ENCODE data around the gene OAS3. TPM values are rescaled to one million over a fixed set of nuclear protein-coding genes. Genes with fewer than 3 reads are reported as not detected.

The OAS3 gene
- polyA plus RNA-seq, 1 donor, result 11.5 TPM

GRCh38 chr12:113010701-113011100 is 72.4 kb downstream of the OAS3 start:
- no peak for DNase-seq

GRCh38 chr12:113014565-113014964 is 76.3 kb downstream of the OAS3 start:
- DNase-seq, result no peak

DNA sequence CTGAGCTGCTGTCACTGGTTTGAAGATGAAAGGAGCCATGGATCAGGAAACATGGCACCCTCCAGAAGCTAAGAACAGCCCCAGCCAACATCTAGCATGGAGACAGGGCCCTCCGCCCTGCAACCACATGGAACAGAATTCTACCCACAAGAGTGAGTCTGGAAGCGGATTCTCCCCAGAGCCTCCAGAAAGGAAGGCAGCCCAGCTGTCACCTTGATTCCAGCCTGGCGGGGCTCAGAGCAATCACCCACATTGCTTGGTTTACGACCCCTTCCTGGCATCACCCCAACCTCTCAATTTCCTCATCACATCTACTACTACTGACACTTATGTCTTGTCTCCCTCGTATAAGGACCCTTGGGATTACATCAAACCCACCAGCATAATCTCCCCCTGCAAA is 78.5 kb downstream of the OAS3 start:
- no peak for DNase-seq

DNA sequence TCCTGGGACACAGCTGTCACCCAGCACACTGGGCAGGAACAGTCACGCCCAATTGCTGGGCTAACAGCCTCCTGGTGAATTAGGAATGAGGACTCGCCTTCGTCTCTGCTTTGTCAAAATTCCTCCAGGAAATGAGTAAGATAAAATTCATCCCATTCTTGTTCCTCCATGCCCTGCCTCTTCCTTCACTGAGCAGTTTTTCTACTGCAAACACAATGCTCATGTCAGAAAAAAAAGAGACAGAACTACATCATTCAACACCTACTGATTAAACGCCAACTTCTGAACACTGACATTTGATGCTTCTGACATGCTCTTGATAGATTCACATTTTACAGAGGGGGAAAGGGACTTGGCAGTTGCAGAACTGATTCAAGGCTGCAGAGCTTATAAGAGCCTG is 80.8 kb downstream of the OAS3 start:
- DNase-seq, result no peak

DNA sequence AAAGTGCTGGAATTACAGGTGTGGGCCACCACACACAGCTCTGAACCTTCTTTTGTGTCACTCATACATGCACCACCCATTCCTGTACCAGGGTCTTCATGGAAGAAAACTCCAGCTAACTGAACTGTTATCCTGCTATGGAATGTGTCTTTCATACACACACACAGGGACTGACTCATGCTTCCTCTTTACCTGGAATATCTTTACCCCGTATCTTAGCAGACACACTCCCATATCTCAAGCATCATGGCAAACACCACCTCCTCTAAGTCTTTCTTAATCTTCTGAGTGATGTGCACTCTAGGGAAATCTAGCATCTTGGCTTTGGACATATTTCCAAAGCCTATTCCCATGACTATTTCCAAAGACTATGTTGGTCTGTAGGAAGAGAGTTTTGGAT is 83.2 kb downstream of the OAS3 start:
- no peak for DNase-seq

Other genes starting within 250 kb of the OAS3 start
- gene RPH3A, start 146.7 kb upstream of the OAS3 start, polyA plus RNA-seq (ENCODE audit: insufficient read length), result 0.12 TPM
- 14.3 TPM for gene OAS1, start 31.5 kb upstream of the OAS3 start, polyA plus RNA-seq (ENCODE audit: insufficient read length)
- 9.9 TPM for gene OAS2, start 40.0 kb downstream of the OAS3 start, polyA plus RNA-seq (ENCODE audit: insufficient read length)
- gene DTX1, start 118.3 kb downstream of the OAS3 start, polyA plus RNA-seq (ENCODE audit: insufficient read length), result 12.4 TPM
- 6.3 TPM for gene RASAL1, start 197.3 kb downstream of the OAS3 start, polyA plus RNA-seq (ENCODE audit: insufficient read length)
- gene CFAP73, start 211.2 kb downstream of the OAS3 start, polyA plus RNA-seq (ENCODE audit: insufficient read length), result 1.3 TPM
- gene DDX54, start 247.0 kb downstream of the OAS3 start, polyA plus RNA-seq (ENCODE audit: insufficient read length), result 58.6 TPM
- 12.8 TPM for gene RITA1, start 247.2 kb downstream of the OAS3 start, polyA plus RNA-seq (ENCODE audit: insufficient read length)